Measurements from ENCODE around the gene ZNF740. TPM values are rescaled to one million over a fixed set of nuclear protein-coding genes. Genes with fewer than 3 reads are reported as not detected.

The ZNF740 gene
- total RNA-seq, 1 experiment from 2014 or later: 49.7 TPM

DNA sequence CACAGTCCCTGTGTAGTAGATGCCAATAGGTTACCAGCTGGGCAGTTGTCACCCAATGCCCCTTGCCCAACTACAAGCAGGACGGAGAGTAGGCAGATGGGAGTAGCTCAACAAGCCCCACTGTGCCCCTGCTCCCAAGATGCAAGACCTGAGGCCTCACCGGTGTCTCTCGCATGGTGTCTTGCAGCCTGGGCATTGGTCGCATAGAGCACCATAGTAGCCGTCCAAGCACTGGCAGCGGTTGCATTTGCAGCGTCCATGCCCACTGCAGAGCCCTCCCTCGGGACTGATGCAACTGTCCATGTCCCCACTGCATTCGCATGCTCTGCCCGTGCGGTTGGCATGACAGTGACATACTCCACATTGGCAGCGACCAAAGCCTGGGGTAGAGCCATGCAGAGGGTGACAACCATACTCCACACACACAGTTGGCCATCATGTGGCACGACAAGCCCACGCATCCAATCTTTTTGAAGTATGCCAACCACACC, 12.1 kb downstream of the ZNF740 start:
- ChIA-PET POLR2A (interaction anchor here (2.3 kb wide), 1 partner anchor 12 kb away, joined by 7 read pairs; the partner anchor contains the start of genes CSAD and ZNF740), CTCF (no interaction called here), RAD21 (ENCODE audit: low non-redundant PET in 1 of 2, low total read pairs in 2 of 2, uncharacterized antibody in 2 of 2, unreplicated experiment in 2 of 2) (no interaction called here)
- no peaks in the 10 kb centered on the region for H3K79me2 ChIP-seq (ENCODE audit: insufficient read depth, low read length)
- no peak for TF ChIP-seq MAX (IDR thresholded peaks at IDR 0.05)
- no peak for TF ChIP-seq EZH2 (IDR thresholded peaks at IDR 0.05)
- no peak for TF ChIP-seq REST (IDR thresholded peaks at IDR 0.05; ENCODE audit: low read depth)
- TF ChIP-seq FOSL1 (IDR thresholded peaks at IDR 0.05; ENCODE audit: low read depth): no peak
- TF ChIP-seq RAD21 (IDR thresholded peaks at IDR 0.05; ENCODE audit: low read depth): no peak
- no peak for TF ChIP-seq JUND (IDR thresholded peaks at IDR 0.05)
- TF ChIP-seq YY1 (IDR thresholded peaks at IDR 0.05; ENCODE audit: extremely low read depth, insufficient replicate concordance, low read depth, low read length): no peak
- no peak for TF ChIP-seq CBX3 (IDR thresholded peaks at IDR 0.05; ENCODE audit: low read depth)
- TF ChIP-seq CEBPB (IDR thresholded peaks at IDR 0.05; ENCODE audit: low read depth): no peak
- no peak for TF ChIP-seq SP1 (IDR thresholded peaks at IDR 0.05; ENCODE audit: low read depth)
- no peak for TF ChIP-seq ZNF274 (IDR thresholded peaks at IDR 0.05; ENCODE audit: low read depth, low read length)
- no peak for TF ChIP-seq ZBTB33 (IDR thresholded peaks at IDR 0.05; ENCODE audit: extremely low read depth, insufficient replicate concordance, low read length)
- TF ChIP-seq POLR2AphosphoS5 (IDR thresholded peaks at IDR 0.05; ENCODE audit: low read depth, low read length): no peak; the same call in 1 of the 2 replicates
- TF ChIP-seq SIN3A (IDR thresholded peaks at IDR 0.05; ENCODE audit: low read depth): no peak
- no peak for TF ChIP-seq ZFX (IDR thresholded peaks at IDR 0.05)
- TF ChIP-seq, protein P1, sequence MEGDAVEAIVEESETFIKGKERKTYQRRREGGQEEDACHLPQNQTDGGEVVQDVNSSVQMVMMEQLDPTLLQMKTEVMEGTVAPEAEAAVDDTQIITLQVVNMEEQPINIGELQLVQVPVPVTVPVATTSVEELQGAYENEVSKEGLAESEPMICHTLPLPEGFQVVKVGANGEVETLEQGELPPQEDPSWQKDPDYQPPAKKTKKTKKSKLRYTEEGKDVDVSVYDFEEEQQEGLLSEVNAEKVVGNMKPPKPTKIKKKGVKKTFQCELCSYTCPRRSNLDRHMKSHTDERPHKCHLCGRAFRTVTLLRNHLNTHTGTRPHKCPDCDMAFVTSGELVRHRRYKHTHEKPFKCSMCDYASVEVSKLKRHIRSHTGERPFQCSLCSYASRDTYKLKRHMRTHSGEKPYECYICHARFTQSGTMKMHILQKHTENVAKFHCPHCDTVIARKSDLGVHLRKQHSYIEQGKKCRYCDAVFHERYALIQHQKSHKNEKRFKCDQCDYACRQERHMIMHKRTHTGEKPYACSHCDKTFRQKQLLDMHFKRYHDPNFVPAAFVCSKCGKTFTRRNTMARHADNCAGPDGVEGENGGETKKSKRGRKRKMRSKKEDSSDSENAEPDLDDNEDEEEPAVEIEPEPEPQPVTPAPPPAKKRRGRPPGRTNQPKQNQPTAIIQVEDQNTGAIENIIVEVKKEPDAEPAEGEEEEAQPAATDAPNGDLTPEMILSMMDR (IDR thresholded peaks at IDR 0.05 in 2 of 3, conservative IDR thresholded peaks at IDR 0.05 in 1 of 3; ENCODE audit: borderline replicate concordance in 1 of 3, insufficient read depth in 1 of 3, low read depth in 2 of 3, low read length in 2 of 3): no peak
- no peaks in the 10 kb centered on the region for H3K9me3 ChIP-seq (ENCODE audit: control insufficient read depth in 1 of 2, insufficient read depth in 1 of 2, low read depth in 1 of 2, low read length in 2 of 2)
- H3K4me2 ChIP-seq (ENCODE audit: low read length): no peak overlapping the region
- H3K27ac ChIP-seq (ENCODE audit: low read depth, low read length): no peak overlapping the region
- H3K4me1 ChIP-seq (ENCODE audit: control insufficient read depth in 1 of 2, insufficient read depth in 2 of 2, low read length in 2 of 2): peaks cover 6 to 27% of the 10 kb centered on the region in 2 experiments; a peak in 3 of 4 replicates
- no peaks in the 10 kb centered on the region for H3K27me3 ChIP-seq (ENCODE audit: insufficient read depth, low read length)
- no peaks in the 10 kb centered on the region for H4K20me1 ChIP-seq (ENCODE audit: insufficient read depth)
- intact Hi-C loops (cut with micrococcal nuclease): no loop called here
- ATAC-seq: no peak
- H3K4me3 ChIP-seq (replicated peaks in 1 of 2; ENCODE audit: low read depth in 1 of 2, low read length in 2 of 2): no peak overlapping the region
- H3K36me3 ChIP-seq (ENCODE audit: control insufficient read depth in 1 of 2, insufficient read depth in 2 of 2, low read length in 2 of 2): peaks cover 1 to 4% of the 10 kb centered on the region in 2 experiments; a peak in 3 of 4 replicates
- no peak overlapping the region for H3K9ac ChIP-seq (ENCODE audit: low read length)
- H3K9me2 ChIP-seq (ENCODE audit: insufficient read depth): no peaks in the 10 kb centered on the region
- H2AFZ ChIP-seq (ENCODE audit: low read depth, low read length, poor library complexity, severe bottlenecking): no peak overlapping the region
- no peak for DNase-seq (ENCODE audit: low read depth, low spot score)
- no TSS peak for BruUV-seq (replicated peaks)
